SK-N-SH (cell line): ENCODE results near the gene MRPL40. TPM values are rescaled to one million over a fixed set of nuclear protein-coding genes. Genes with fewer than 3 reads are reported as not detected.

ENCODE experiments used
- CTCF ChIA-PET: fragments of 300-600, 350-600 bp; formaldehyde crosslinking; extraction: SDS; loops from one replicate; lab custom pipeline; 2021; lab: Yijun Ruan, JAX
- POLR2A ChIA-PET: fragments of 350-600 bp; sonication (Branson Sonifier 250); formaldehyde crosslinking; extraction: SDS; loops from one replicate; lab custom pipeline; 2020; ENCODE audit warnings: antibody characterized with exemption, inconsistent platforms; lab: Yijun Ruan, JAX
- DNase-seq: peaks from one replicate; pipeline ENCODE4 v3.0.0; 2012
- H2AFZ ChIP-seq: fragments of 200-600 bp; sonication (generic); 2 replicates; pipeline ENCODE4 v1.8.1; 2016; ENCODE audit warnings: antibody characterized with exemption, mild to moderate bottlenecking, low read depth
- H3F3A ChIP-seq: fragments of 200-600 bp; sonication (generic); replicated peaks from 2 replicates; pipeline ENCODE3; 2016; ENCODE audit warnings: antibody characterized with exemption, mild to moderate bottlenecking; ENCODE audit not compliant: insufficient read depth
- H3K27ac ChIP-seq, 2 experiments: fragments of 200-500 bp in 1 of 2; fragments of 200-600 bp in 1 of 2; sonication (Bioruptor generic) in 1 of 2; sonication (generic), shearing (Covaris generic) in 1 of 2; 2 replicates each; pipeline versions ENCODE4 v1.5.1 to v1.6.1; 2014 to 2016; ENCODE audit warnings: low read depth in 2 of 2, inconsistent platforms in 1 of 2, low read length in 1 of 2, mild to moderate bottlenecking in 1 of 2, mixed read lengths in 1 of 2
- H3K27me3 ChIP-seq: fragments of 200-600 bp; sonication (generic), shearing (Covaris generic); 2 replicates; pipeline ENCODE4 v1.6.1; 2016; ENCODE audit warnings: mixed run types; ENCODE audit not compliant: insufficient read depth
- H3K36me3 ChIP-seq, 2 experiments: fragments of 200-500 bp in 1 of 2; fragments of 200-600 bp in 1 of 2; sonication (Bioruptor generic) in 1 of 2; sonication (generic) in 1 of 2; replicated peaks in 1 of 2; 2 replicates each; pipeline versions ENCODE3 to v1.5.1; 2014 to 2016; ENCODE audit warnings: low read length in 1 of 2, mild to moderate bottlenecking in 1 of 2; ENCODE audit not compliant: insufficient read depth in 2 of 2, control insufficient read depth in 1 of 2
- H3K4me1 ChIP-seq, 2 experiments: fragments of 200-500 bp in 1 of 2; fragments of 200-600 bp in 1 of 2; sonication (Bioruptor generic) in 1 of 2; sonication (generic), shearing (Covaris generic) in 1 of 2; 2 replicates each; pipeline versions ENCODE4 v1.5.1 to v1.6.1; 2014 to 2016; ENCODE audit warnings: low read depth in 1 of 2, low read length in 1 of 2, mixed run types in 1 of 2; ENCODE audit not compliant: insufficient read depth in 2 of 2, control insufficient read depth in 1 of 2
- H3K4me2 ChIP-seq: fragments of 200-600 bp; sonication (generic), shearing (Covaris generic); 2 replicates; pipeline ENCODE4 v1.6.1; 2017; ENCODE audit warnings: mixed run types
- H3K4me3 ChIP-seq, 2 experiments: fragments of 200-500 bp in 1 of 2; fragments of 200-600 bp in 1 of 2; sonication (Bioruptor generic) in 1 of 2; sonication (generic), shearing (Covaris generic) in 1 of 2; 2 replicates each; pipeline versions ENCODE4 v1.5.1 to v1.8.1; 2014 to 2016; ENCODE audit warnings: low read depth in 2 of 2, inconsistent platforms in 1 of 2, low read length in 1 of 2, mild to moderate bottlenecking in 1 of 2, mixed read lengths in 1 of 2, moderate library complexity in 1 of 2
- H3K79me2 ChIP-seq: fragments of 200-600 bp; sonication (generic); 2 replicates; pipeline ENCODE4 v1.8.1; 2017; ENCODE audit warnings: mild to moderate bottlenecking; ENCODE audit not compliant: insufficient read depth
- H3K9ac ChIP-seq: fragments of 200-600 bp; sonication (generic); 2 replicates; pipeline ENCODE4 v1.6.1; 2017; ENCODE audit warnings: mixed run types
- H3K9me2 ChIP-seq: fragments of 200-600 bp; sonication (generic); 2 replicates; pipeline ENCODE4 v1.6.1; 2017; ENCODE audit warnings: mixed run types
- H3K9me3 ChIP-seq: fragments of 200-600 bp; sonication (generic); 2 replicates; pipeline ENCODE4 v1.6.1; 2017; ENCODE audit warnings: mixed run types, mild to moderate bottlenecking, moderate library complexity
- H4K20me1 ChIP-seq: fragments of 200-600 bp; sonication (generic); 2 replicates; pipeline ENCODE4 v1.6.1; 2017; ENCODE audit warnings: mild to moderate bottlenecking, mixed run types; ENCODE audit not compliant: insufficient read depth
- CHD2 ChIP-seq: fragments of 150-350 bp; IDR thresholded peaks from 2 replicates; pipeline ENCODE4 v1.6.1; 2018; ENCODE audit warnings: low read length; ENCODE audit not compliant: partially characterized antibody
- ELF1 ChIP-seq: IDR thresholded peaks from 2 replicates; pipeline ENCODE4 v1.4.0; 2012
- EP300 ChIP-seq, 2 experiments: IDR thresholded peaks; 2 replicates each; pipeline versions ENCODE4 v1.4.0 to v1.6.1; 2012; ENCODE audit warnings: borderline replicate concordance in 1 of 2, low read depth in 1 of 2, low read length in 1 of 2
- FOSL2 ChIP-seq: IDR thresholded peaks from 2 replicates; pipeline ENCODE4 v1.4.0; 2012; ENCODE audit warnings: low read depth, mild to moderate bottlenecking, moderate library complexity, borderline replicate concordance
- FOXM1 ChIP-seq: IDR thresholded peaks from 2 replicates; pipeline ENCODE4 v1.4.0; 2012; ENCODE audit warnings: low read depth, mild to moderate bottlenecking
- GATA2 ChIP-seq: sonication (generic); formaldehyde crosslinking; IDR thresholded peaks from 2 replicates; pipeline ENCODE4 v1.5.0; 2020; ENCODE audit warnings: mild to moderate bottlenecking, missing genetic modification reagents
- NFIC ChIP-seq: IDR thresholded peaks from 2 replicates; pipeline ENCODE4 v1.4.0; 2012; ENCODE audit warnings: borderline replicate concordance
- NRF1 ChIP-seq: IDR thresholded peaks from 2 replicates; pipeline ENCODE4 v1.6.1; 2012; ENCODE audit warnings: low read depth, mild to moderate bottlenecking, low read length
- PBX3 ChIP-seq: IDR thresholded peaks from 2 replicates; pipeline ENCODE4; 2012
- RAD21 ChIP-seq: IDR thresholded peaks from 2 replicates; pipeline ENCODE4 v1.6.1; 2012; ENCODE audit warnings: mild to moderate bottlenecking, low read length
- REST ChIP-seq: IDR thresholded peaks from 2 replicates; pipeline ENCODE4 v1.6.1; 2012; ENCODE audit warnings: mild to moderate bottlenecking, low read depth, low read length, moderate library complexity
- SIN3A ChIP-seq: IDR thresholded peaks from 2 replicates; pipeline ENCODE4 v1.6.1; 2012; ENCODE audit warnings: low read depth, mild to moderate bottlenecking, low read length, moderate library complexity, borderline replicate concordance
- SMC3 ChIP-seq: IDR thresholded peaks from 2 replicates; pipeline ENCODE4 v1.6.1; 2012; ENCODE audit warnings: low read depth, low read length, improper control_type of control experiment
- TAF1 ChIP-seq: IDR thresholded peaks from 2 replicates; pipeline ENCODE4 v1.6.1; 2012; ENCODE audit warnings: low read depth, mild to moderate bottlenecking, low read length, moderate library complexity, borderline replicate concordance
- TCF12 ChIP-seq: IDR thresholded peaks from 2 replicates; pipeline ENCODE4 v1.4.0; 2012
- TEAD4 ChIP-seq: IDR thresholded peaks from 2 replicates; pipeline ENCODE4 v1.4.0; 2012; ENCODE audit warnings: mild to moderate bottlenecking, borderline replicate concordance; ENCODE audit not compliant: insufficient read depth
- USF1 ChIP-seq: IDR thresholded peaks from 2 replicates; pipeline ENCODE4 v1.4.0; 2012; ENCODE audit warnings: low read depth, borderline replicate concordance
- ZBTB33 ChIP-seq: IDR thresholded peaks from 2 replicates; pipeline ENCODE4 v1.4.0; 2012; ENCODE audit warnings: low read depth, borderline replicate concordance
- WGBS: methylation state at CpG from one replicate; pipeline ENCODE4 v1.1.6; 2017; ENCODE audit warnings: low lambda C conversion rate; 5-methylcytosine and 5-hydroxymethylcytosine counted together
- polyA plus RNA-seq, 3 experiments: library from polyadenylated mRNA; depleted of rRNA; stranded (reverse); fragments of >200 nt; gene quantifications; 2 replicates each; pipeline ENCODE4 v1.2.3, GENCODE V29; 2012

The MRPL40 gene
- polyA plus RNA-seq, 1 of the 3 experiments (the other 2 are of a cell fraction) = 34.9 TPM

- Histone ChIP-seq H3K27ac (no peak overlapping the region), H3K4me3 (no peak overlapping the region), H3K4me1 (peaks cover 0 to 1% of the 10 kb centered on the region in 2 experiments; a peak in 2 of 4 replicates), H3K4me2 (no peak overlapping the region), H3K9me2 (no peaks in the 10 kb centered on the region), H3K9ac (no peak overlapping the region), H2AFZ (no peak overlapping the region)
- CTCF ChIA-PET = no interaction called here
- POLR2A ChIA-PET = no interaction called here
- no peak for DNase-seq
- TF ChIP-seq ELF1 (no peak), SMC3 (no peak), FOXM1 (no peak), EP300 (IDR thresholded peaks at IDR 0.05; ENCODE audit: borderline replicate concordance in 1 of 2, low read depth in 1 of 2, low read length in 1 of 2) (no peak), NRF1 (no peak), PBX3 (no peak), GATA2 (no peak), TEAD4 (no peak), TCF12 (no peak), REST (no peak), NFIC (no peak), SIN3A (no peak)
- TF ChIP-seq, all 33 proteins: peak for 0
- peaks cover 36% of the 10 kb centered on the region for H3K79me2 ChIP-seq
- H3K9me3 ChIP-seq = no peaks in the 10 kb centered on the region
- H3F3A ChIP-seq = peaks cover 14% of the 10 kb centered on the region
- H4K20me1 ChIP-seq = 0 out of 2 replicates have a peak, but pooled peaks cover 5% of the 10 kb centered on the region
- 86% methylated on average over 7 of the region's 7 CpGs for WGBS
- no peaks in the 10 kb centered on the region for H3K27me3 ChIP-seq
- peaks cover 10 to 18% of the 10 kb centered on the region in 2 experiments for H3K36me3 ChIP-seq
Measured at GRCh38 chr22:19438298-19438697, 6.0 kb downstream of the MRPL40 start.

GRCh38 chr22:19440411-19441195 is 8.3 kb downstream of the MRPL40 start:
- no peak overlapping the region for H3K4me2 ChIP-seq
- 0 out of 2 replicates have a peak, but pooled peaks cover 11% of the 10 kb centered on the region for H4K20me1 ChIP-seq
- CTCF ChIA-PET = no interaction called here
- peaks cover 0 to 26% of the 10 kb centered on the region in 2 experiments for H3K36me3 ChIP-seq
- peaks cover 14% of the 10 kb centered on the region for H3F3A ChIP-seq
- WGBS = 92% methylated on average over 7 of the region's 8 CpGs
- H3K27me3 ChIP-seq = no peaks in the 10 kb centered on the region
- H3K9me3 ChIP-seq = no peaks in the 10 kb centered on the region
- H2AFZ ChIP-seq = no peak overlapping the region
- H3K4me3 ChIP-seq = no peak overlapping the region
- H3K4me1 ChIP-seq = no peaks in the 10 kb centered on the region
- H3K27ac ChIP-seq = no peak overlapping the region
- no peaks in the 10 kb centered on the region for H3K9me2 ChIP-seq
- H3K9ac ChIP-seq = no peak overlapping the region
- no peak for DNase-seq
- H3K79me2 ChIP-seq = peaks cover 47% of the 10 kb centered on the region
- POLR2A ChIA-PET = no interaction called here
- TF ChIP-seq FOSL2 (no peak), TAF1 (no peak), TCF12 (no peak), RAD21 (no peak), CHD2 (no peak), ZBTB33 (no peak), USF1 (no peak), PBX3 (no peak)
